Stimulated activated CD4-positive, alpha-beta T cell treated with anti-CD3 and anti-CD28 coated beads, Interleukin-1b, Interleukin-23, amount 100 ng/mL, for 4 hours (primary cell): ENCODE data around the gene CCNT1.
"Not testable (repeated sequence)": the region's sequence is repeated elsewhere in the genome, so short reads cannot be mapped to it uniquely, and the experiment has no call there.

Source experiments
- DNase-seq, 2 donors: peaks; one replicate each; pipeline ENCODE4 v3.0.0-alpha.2; 2020; ENCODE audit warnings: low read depth in 2 of 2

CCNT1 gene

DNA sequence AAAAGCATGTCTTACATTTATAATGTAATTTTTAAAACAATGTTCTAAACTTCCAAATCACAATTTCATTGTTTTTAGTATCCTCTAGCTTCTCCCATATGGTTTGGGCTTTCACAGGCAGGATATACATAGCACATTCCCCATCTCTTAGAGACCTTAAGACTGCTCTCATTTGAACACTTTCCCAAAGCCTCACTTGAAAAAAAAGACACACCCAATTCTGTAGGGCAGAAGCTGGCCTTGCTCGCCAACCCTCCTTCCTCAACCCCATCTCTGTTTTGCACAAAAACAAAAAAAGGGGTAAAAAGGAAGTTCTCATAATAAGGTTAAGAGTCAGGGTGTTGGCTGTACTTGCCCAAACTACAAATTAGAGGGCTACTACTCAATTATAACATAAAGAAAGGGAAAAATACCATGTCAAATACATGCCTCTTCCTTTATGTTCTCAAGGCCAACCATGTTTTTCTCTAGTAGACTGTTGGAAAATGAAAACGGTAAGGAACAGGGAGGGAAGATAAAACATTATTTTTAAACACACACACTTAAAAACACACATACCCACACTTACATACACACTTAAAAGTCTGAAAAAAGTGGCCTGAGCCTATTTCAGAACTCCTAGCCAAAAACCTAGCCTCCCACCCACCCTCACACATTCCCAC lies 24.6 kb downstream of the CCNT1 start:
- DNase-seq, result no peak

DNA sequence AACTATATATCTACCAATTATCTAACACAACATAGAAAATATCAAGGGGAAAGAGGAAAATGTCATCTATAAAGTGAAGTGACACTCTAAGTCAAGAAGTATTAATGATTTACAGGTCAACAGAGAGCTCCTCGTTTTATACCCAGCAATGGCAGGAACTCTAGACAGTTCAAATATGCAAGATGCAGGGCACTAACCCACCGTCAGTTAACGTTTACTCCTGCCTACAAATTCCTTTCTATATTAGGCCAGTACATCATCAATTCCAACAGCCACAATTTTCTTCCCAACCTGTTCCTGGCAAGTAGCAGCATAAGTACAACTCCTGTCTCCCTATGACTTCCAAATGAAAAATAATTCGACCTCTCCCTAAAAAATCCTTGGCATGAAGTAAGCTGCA lies 25.5 kb downstream of the CCNT1 start:
- no peak for DNase-seq

DNA sequence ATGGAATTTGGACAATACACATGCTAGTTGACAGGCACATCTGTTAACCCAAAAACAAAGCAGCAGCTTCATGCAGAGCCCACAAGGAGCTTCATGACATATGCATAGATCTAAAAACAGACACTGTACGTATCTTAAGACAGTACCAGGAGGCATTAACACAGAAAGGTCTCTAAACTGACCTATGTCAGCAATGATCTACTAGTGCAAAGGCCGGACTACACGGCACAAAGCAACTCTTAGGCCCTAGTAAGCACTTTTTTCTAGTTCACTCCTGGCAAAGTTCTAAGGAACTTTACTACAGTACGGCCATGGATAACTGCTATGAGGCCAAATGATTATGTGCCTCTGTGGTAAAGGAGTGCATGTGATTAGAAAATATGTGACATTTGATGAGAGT lies 26.1 kb downstream of the CCNT1 start:
- no peak for DNase-seq

DNA sequence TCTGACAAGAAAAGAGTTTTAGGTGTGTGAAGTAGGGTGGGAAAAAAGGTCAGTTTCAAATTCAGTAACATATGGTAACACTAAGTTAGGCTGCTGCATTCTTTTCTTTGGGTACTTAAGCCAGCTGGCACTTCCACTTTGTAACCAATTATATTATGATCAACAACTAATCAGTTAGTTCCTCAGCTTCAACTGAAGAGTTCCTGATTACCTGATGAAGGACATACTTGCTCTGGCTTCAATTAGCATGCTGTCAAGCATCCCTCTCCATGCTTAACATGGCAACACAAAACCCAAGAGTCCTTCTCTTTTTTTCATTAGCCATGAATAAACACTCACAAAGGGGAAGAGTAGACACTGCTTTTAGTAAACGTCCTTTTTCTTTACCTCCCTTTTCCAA lies 27.7 kb downstream of the CCNT1 start:
- no peak for DNase-seq

DNA sequence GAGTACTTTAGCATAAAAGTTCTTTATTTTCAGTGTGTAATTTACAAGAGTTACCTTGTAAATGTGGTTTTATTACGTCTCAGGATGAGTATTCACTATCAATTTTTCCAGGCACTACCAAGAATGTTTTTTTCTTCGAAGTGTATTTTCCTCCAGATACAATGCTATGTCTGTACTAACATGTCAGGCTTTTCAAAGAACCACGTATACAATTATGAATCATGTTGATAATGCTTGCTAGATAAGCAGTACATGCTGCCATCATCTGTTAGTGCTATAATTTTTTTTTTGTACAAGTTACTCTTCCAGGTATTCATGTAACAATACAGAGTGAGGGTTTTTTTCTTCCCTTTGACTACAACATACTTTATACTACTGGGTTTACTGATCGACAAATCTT lies 28.9 kb downstream of the CCNT1 start:
- no peak for DNase-seq

DNA sequence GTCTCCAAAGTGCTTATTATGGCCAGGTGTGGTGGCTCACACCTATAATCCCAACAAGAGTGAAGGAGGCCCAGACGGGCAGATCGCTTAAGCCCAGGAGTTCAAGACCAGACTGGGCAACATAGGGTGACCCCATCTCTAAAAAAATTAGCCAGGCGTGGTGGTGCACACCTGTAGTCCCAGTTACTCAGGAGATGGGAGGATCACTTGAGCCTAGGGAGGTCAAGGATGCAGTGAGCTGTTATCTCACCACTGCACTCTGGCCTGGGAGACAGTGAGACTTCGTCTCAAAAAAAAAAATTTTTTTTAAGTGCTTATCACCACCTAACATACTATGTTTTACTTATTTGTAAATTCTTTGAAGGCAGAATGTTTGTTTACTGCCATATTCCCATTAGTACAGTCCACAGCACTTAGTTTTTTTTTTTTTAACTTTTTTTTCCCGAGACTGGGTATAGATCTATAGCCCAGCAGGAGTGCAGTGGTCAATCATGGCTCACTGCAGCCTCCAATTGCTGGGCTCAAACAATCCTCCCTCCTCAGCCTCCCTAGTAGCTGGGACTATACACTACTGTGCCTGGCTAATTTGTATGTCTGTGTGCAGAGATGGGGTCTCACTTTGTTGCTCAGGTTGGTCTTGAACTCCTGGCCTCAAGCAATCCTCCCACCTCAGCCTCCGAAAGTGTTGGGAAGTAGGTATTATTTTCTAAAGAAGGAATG lies 29.7 kb downstream of the CCNT1 start:
- no peak for DNase-seq

DNA sequence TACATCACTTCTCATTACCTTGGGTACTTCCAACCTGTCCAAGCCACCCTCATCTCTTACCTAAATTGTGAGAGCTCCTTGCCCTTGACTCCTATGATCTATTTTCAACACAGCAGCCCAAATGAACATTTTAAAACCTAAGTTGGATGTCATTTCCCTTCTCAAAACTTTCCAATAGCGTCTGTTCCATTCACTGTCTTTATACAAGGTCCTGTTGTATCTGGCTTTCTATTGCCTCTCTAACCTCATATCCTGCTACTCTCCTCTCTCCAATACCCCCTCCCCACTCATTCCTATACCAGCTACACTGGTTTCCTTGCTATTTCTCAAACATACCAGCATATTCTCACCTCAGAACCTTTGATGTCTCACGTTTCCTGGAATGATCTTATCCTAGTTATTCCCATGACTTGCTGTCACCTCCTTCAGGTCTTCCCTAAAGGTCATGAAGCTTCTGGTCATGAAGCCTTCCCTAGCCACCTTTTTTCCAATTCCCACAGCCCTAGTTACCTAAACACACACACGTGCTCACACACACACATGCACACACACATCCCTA lies 30.4 kb downstream of the CCNT1 start:
- DNase-seq, result no peak

DNA sequence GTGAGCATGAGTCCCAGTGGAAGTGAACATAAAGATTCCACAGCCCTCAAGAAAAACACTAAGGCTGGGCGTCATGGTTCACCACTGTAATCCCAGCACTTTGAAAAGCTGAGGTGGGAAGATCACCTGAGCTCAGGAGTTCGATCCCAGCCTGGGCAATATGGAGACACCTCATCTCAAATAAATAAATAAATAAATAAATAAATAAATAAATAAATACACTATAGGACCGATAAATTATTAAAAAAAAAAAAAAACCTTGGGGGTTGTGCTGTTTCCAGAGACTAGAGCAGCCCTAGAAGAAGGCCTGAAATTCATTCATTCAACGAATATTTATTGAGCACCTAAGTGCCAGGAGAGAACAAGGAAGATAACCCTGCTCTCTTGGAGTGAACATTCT lies 33.0 kb downstream of the CCNT1 start:
- DNase-seq, result no peak

DNA sequence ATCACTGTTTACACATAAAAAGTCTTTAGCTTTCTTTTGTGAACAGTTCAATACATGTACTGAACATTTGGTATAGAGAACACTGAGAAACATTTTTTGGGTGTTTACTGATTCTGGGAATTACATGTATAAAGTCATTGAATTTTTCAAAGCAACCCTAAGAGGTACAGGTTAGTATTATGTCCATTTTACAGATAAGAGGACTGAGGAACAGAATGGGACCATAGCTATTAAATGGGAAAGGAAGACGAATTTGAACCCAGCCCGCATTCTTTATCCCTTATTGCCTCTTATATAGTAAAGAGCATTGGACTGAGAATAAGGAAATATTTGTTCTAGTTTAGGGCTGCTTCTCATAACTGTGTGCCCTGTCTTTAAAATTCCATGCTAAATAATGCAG lies 33.6 kb downstream of the CCNT1 start:
- no peak for DNase-seq

DNA sequence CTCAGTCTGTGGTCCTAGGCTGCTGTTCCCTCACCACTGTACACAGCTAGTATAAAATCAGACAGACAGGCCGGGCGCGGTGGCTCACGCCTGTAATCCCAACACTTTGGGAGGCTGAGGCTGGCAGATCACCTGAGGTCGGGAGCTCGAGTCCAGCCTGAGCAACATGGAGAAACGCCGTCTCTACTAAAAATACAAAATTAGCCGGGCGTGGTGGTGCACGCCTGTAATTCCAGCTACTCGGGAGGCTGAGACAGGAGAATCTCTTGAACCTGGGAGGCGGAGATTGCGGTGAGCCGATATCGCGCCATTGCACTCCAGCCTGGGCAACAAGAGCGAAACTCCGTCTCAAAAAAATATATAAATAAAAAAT lies 34.0 kb downstream of the CCNT1 start:
- DNase-seq, result not testable (repeated sequence)

DNA sequence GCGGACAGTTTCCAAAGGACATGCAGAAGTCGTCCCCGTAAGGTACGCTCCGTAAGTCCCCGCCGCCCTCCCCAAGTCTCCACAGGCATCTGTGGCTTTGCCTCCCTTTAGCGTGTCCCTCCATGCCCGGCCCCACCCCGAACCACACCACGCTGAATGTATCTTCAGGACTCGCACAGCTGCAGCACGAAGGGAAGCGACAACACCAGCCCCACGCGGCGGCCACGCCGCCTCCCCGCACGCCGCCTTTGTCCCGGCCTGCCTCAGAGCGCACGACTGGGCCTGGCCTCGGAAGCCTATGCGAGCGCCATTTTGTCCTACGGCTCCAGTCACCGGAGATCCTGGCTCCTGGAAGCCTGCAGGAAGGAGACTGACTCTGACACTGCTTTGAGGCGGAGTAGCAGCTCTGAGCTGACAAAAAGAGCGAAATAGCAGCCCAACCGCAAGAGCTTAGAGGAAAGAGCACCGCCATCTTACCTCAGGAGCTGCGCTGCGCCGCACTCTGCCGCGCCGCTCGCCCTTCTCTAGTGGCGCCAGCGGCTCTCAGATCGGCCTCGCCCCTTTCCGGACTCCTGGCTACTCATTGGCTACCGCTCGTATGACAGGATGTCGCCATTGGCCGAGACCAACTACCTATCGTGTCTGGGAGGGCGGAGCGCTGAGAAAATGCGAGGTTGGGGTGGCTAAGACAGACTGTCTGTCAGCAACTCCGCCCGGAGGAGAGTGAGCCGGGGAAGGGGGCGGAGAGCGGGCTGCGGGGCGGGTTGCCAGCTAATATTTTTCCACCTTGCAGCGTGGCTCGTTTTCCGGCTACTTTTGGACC lies 34.6 kb downstream of the CCNT1 start, which contains the start of gene KANSL2:
KANSL2 (minus strand) TSS at position 529 of the 823 bp plus-strand sequence. CDS start 606 bp downstream, outside the sequence.
- DNase-seq, result peak; percentile 90 to 96

DNA sequence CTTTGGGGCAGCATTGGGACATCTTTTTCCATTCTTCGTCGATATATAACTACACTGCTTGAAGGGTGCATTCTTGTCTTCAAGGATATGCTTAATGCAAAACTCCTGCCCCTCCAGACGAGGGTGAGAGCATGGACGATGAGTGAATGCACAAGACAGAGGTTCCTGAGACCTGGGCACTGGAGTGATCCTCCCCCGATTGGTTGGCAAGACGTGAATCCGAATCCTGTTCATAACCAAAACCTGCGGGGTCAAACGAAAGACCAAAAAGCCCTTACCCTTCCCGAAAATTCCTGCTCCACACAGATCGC lies 35.2 kb downstream of the CCNT1 start:
- no peak for DNase-seq

DNA sequence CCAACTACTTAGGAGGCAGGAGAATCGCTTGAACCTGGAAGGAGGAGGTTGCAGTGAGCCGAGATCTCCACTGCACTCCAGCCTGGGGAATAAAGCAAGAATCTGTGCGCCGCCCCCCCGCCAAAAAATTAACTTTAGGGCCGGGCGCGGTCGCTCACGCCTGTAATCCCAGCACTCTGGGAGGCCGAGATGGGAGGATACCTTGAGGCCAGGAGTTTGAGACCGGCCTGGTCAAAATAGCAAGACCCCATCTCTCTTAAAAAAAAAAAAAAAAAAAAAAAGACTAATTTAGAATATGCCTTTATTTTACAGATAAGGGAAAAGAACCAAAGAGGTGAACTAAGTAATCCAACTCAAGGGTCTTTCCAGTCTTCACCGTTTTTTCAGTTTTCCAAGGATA lies 35.6 kb downstream of the CCNT1 start:
- no peak for DNase-seq

DNA sequence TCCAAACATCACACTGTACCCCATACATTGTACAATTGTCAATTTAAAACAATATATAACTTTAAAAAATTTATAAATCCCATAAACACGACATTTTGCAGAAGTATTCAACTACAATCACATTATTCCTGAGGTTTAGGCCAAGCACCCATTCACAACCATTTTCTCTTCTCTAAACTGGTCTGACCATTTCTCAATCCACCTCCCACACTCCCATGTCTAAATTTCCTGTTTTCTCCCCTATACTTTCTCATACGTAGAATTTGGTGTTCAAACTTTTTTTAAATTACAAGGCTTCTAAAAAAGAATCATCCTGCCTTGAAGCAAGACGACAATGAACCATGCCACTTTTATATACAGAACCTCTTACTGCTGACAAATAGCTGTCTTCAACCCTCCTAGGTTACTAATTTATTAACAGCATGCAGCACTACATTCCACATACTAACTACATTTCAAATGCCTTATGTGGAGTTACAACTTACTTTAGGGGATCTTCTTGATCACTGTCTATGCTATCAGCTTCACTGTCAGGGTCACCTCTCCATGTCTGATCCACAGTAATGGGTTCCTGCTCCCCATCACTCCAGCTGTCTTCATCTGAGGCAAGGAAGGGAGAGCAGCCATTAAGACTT lies 37.8 kb downstream of the CCNT1 start:
- no peak for DNase-seq

DNA sequence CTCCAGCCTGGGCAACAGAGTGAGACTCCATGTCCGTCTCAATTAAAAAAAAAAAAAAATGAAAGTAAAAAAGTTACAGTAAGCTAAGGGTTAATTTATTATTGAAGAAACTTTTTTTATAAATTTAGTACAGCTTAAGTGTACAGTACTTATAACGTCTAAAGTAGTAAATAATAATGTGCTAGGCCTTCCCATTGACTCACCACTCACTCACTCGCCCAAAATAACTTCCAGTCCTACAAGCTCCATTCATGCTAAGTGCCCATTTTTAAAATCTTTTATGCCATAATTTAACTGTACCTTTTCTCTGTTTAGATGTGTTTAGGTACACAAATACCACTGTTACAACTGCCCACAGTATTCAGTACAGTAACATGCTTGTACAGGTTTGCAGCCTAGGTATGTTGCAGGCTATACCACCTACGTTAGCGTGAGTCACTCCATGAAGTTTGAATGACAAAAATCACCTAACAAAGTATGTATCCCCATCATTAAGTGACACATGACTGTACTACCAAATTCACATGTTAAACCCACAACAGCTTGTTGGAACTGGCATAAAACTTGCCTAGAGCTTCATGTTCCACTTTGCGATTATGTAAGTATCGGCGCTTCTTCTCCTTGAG lies 45.2 kb downstream of the CCNT1 start:
- DNase-seq, result no peak

DNA sequence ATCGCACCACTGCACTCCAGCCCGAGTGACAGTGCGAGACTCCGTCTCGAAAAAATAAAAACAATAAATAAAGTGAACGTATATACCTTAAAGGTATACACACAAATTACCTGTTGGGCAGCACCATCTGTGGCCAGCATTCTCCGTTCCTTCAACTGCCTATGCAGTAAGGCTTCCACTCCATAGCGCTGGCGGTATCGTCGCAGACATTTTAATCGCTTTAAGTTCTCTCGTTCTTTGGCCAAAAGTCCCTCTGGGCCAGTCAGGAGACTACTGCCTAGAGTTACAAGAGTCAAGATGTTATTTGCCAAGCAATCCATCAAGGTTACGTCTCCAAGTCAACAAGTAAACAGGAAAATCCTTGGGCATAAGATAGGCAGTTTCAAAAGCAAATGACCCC lies 47.5 kb downstream of the CCNT1 start:
- DNase-seq, result no peak

DNA sequence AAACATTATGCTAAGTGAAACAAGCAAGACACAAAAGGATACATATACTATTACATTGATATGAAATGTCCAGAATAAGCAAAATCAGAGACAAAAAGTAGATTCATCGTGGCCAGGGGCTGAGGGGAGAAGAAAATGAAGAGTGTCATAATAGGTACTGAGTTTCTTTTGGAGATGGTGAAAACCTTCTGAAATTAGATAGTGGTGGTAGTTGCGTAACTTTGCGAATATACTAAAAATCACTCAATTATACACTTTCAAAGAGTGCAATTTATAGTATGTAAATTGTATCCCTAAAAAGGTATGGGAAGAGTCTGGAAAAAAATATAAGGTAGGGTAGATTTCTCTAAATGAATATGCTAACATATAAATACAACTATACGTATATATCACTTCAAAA lies 56.6 kb downstream of the CCNT1 start:
- no peak for DNase-seq

DNA sequence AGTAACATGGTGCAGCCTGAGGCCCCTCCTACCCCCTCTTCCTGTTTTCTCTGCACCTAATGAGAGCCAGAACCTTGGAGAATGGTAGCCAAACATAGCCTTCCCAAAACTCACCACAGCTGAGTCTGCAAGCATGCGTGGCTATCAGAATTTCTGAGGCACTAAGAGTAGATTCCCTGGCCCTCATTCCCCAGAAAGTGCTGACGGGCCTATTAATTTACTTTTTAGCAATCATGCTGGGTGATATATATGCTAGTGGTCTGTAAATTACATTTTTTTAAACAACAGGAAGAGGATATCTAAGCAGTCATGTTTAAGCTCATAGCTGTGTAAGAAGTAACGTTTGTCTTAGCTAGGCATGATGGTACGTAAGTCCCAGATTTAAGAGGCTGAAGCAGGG lies 64.8 kb downstream of the CCNT1 start:
- no peak for DNase-seq

DNA sequence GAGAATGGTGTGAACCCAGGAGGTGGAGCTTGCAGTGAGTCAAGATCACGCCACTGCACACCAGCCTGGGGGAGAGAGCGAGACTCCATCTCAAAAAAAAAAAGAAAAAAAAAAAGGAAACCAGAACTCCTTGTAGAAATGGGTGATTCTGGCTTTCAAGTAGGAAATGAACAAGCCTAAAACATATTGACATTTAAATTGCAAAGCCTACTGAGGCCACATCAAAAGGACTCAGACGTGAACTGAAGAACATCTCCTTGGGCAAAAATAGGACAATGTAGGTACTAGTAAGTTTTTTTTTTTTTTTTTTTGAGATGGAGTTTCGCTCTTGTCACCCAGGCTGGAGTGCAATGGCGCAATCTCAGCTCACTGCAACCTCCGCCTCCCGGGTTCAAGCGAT lies 71.2 kb downstream of the CCNT1 start:
- DNase-seq, result not testable (repeated sequence)

DNA sequence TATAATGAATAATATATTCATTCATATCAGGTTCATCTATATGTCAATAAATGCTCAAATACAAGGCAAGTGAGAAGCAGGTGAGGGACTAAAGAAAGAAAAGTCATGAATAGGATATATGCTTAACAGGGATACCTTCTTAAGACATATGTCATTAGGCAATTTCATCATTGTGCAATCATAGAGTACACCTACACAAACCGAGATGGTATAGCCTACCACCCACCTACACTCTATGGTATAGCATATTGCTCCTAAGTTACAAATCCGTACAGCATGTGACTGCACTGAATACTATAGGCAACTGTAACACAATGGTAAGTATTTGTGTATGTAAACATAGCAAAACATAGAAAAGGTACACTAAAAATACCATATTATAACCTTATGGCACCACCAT lies 73.5 kb downstream of the CCNT1 start:
- no peak for DNase-seq

DNA sequence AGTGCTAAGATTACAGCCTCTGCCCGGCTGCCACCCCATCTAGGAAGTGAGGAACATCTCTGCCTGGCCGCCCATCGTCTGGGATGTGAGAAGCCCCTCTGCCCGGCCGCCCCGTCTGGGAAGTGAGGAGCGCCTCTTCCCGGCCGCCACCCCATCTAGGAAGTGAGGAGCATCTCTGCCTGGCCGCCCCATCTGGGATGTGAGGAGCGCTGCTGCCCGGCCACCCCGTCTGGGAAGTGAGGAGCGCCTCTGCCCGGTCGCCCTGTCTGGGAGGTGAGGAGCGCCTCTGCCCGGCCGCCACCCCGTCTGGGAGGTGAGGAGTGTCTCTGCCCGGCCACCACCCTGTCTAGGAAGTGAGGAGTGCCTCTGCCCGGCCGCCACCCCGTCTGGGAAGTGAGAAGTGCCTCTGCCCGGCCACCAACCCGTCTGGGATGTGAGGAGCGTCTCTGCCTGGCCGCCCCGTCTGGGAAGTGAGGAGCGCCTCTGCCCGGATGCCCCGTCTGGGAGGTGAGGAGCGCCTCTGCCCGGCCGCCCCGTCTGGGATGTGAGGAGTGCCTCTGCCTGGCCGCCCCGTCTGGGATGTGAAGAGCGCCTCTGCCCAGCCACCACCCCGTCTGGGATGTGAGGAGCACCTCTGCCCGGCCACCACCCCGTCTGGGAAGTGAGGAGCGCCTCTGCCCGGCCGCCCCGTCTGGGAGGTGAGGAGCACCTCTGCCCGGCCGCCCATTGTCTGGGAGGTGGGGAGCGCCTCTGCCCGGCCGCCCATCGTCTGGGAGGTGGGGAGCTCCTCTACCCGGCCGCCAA lies 74.6 kb downstream of the CCNT1 start:
- DNase-seq, result not testable (repeated sequence)
